NB4 (cell line): ENCODE data around the gene GRIK3.

ENCODE experiments used
- MYC ChIP-seq: IDR thresholded peaks from 2 replicates; pipeline ENCODE4 v1.6.1; 2011; ENCODE audit warnings: low read depth, low read length
- POLR2A ChIP-seq: IDR thresholded peaks from 2 replicates; pipeline ENCODE4 v1.6.1; 2011; ENCODE audit warnings: mild to moderate bottlenecking; ENCODE audit not compliant: insufficient read length; ENCODE audit errors: extremely low read depth
- TF ChIP-seq, protein P1 (sequence below): IDR thresholded peaks from one replicate; pipeline ENCODE4 v1.5.1; 2012; ENCODE audit warnings: low read depth, low read length

DNA sequence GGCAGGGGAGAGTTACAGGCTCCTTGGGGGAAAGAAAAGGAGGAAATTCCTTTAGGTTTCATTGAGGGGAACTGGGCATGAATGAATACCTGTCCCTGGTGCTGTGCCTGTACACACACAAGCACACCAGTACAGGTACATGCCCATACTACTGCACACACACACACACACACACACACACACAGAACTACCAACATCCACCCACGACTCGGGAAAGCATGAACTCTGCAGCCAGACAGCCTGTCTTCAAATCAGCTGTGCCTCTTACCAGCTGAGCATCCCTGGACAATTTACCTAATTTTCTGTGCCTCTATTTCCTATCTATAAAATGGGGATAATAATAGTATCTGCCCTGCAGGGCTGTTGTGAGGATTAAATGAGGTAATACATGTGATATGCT, 7.2 kb upstream of the GRIK3 start:
- TF ChIP-seq, protein P1, sequence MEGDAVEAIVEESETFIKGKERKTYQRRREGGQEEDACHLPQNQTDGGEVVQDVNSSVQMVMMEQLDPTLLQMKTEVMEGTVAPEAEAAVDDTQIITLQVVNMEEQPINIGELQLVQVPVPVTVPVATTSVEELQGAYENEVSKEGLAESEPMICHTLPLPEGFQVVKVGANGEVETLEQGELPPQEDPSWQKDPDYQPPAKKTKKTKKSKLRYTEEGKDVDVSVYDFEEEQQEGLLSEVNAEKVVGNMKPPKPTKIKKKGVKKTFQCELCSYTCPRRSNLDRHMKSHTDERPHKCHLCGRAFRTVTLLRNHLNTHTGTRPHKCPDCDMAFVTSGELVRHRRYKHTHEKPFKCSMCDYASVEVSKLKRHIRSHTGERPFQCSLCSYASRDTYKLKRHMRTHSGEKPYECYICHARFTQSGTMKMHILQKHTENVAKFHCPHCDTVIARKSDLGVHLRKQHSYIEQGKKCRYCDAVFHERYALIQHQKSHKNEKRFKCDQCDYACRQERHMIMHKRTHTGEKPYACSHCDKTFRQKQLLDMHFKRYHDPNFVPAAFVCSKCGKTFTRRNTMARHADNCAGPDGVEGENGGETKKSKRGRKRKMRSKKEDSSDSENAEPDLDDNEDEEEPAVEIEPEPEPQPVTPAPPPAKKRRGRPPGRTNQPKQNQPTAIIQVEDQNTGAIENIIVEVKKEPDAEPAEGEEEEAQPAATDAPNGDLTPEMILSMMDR: no peak
- no peak for TF ChIP-seq POLR2A
- TF ChIP-seq MYC: no peak
